Ishikawa (cell line): ENCODE data around the gene TOX2.

ENCODE experiments used
- CEBPB ChIP-seq: IDR thresholded peaks from 2 replicates; pipeline ENCODE4 v1.6.1; 2012
- CREB1 ChIP-seq: IDR thresholded peaks from 2 replicates; pipeline ENCODE4 v1.6.1; 2012; ENCODE audit warnings: low read depth
- EGR1 ChIP-seq: IDR thresholded peaks from 2 replicates; pipeline ENCODE4 v1.6.1; 2012
- EP300 ChIP-seq: IDR thresholded peaks from 2 replicates; pipeline ENCODE4 v1.6.1; 2012; ENCODE audit warnings: borderline replicate concordance
- FOXM1 ChIP-seq: IDR thresholded peaks from 2 replicates; pipeline ENCODE4 v1.6.1; 2012; ENCODE audit warnings: low read depth, borderline replicate concordance
- NFIC ChIP-seq: IDR thresholded peaks from 2 replicates; pipeline ENCODE4 v1.6.1; 2012
- RAD21 ChIP-seq: IDR thresholded peaks from 2 replicates; pipeline ENCODE4 v1.6.1; 2012; ENCODE audit warnings: low read depth
- TAF1 ChIP-seq: IDR thresholded peaks from 2 replicates; pipeline ENCODE4 v1.6.1; 2012; ENCODE audit warnings: low read depth, mild to moderate bottlenecking
- TCF12 ChIP-seq: IDR thresholded peaks from 2 replicates; pipeline ENCODE4 v1.6.1; 2012; ENCODE audit warnings: low read depth
- TEAD4 ChIP-seq: IDR thresholded peaks from 2 replicates; pipeline ENCODE4 v1.6.1; 2012
- YY1 ChIP-seq: IDR thresholded peaks from 2 replicates; pipeline ENCODE4 v1.6.1; 2012; ENCODE audit warnings: low read depth
- ZBTB7A ChIP-seq: IDR thresholded peaks from 2 replicates; pipeline ENCODE4 v1.6.1; 2012; ENCODE audit warnings: low read depth
- TF ChIP-seq, protein P1 (sequence below): IDR thresholded peaks from 2 replicates; pipeline ENCODE4 v1.6.1; 2012; ENCODE audit warnings: low read depth, mild to moderate bottlenecking
- TF ChIP-seq, protein P2 (sequence below): IDR thresholded peaks from 2 replicates; pipeline ENCODE4 v1.6.1; 2012
- TF ChIP-seq, protein P3 (sequence below): IDR thresholded peaks from 2 replicates; pipeline ENCODE4 v1.6.1; 2012

TOX2 gene

GRCh38 chr20:43993560-43993959 is 78.9 kb downstream of the TOX2 start:
- TF ChIP-seq, protein P1, sequence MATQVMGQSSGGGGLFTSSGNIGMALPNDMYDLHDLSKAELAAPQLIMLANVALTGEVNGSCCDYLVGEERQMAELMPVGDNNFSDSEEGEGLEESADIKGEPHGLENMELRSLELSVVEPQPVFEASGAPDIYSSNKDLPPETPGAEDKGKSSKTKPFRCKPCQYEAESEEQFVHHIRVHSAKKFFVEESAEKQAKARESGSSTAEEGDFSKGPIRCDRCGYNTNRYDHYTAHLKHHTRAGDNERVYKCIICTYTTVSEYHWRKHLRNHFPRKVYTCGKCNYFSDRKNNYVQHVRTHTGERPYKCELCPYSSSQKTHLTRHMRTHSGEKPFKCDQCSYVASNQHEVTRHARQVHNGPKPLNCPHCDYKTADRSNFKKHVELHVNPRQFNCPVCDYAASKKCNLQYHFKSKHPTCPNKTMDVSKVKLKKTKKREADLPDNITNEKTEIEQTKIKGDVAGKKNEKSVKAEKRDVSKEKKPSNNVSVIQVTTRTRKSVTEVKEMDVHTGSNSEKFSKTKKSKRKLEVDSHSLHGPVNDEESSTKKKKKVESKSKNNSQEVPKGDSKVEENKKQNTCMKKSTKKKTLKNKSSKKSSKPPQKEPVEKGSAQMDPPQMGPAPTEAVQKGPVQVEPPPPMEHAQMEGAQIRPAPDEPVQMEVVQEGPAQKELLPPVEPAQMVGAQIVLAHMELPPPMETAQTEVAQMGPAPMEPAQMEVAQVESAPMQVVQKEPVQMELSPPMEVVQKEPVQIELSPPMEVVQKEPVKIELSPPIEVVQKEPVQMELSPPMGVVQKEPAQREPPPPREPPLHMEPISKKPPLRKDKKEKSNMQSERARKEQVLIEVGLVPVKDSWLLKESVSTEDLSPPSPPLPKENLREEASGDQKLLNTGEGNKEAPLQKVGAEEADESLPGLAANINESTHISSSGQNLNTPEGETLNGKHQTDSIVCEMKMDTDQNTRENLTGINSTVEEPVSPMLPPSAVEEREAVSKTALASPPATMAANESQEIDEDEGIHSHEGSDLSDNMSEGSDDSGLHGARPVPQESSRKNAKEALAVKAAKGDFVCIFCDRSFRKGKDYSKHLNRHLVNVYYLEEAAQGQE, result no peak
- TF ChIP-seq NFIC, result no peak

DNA sequence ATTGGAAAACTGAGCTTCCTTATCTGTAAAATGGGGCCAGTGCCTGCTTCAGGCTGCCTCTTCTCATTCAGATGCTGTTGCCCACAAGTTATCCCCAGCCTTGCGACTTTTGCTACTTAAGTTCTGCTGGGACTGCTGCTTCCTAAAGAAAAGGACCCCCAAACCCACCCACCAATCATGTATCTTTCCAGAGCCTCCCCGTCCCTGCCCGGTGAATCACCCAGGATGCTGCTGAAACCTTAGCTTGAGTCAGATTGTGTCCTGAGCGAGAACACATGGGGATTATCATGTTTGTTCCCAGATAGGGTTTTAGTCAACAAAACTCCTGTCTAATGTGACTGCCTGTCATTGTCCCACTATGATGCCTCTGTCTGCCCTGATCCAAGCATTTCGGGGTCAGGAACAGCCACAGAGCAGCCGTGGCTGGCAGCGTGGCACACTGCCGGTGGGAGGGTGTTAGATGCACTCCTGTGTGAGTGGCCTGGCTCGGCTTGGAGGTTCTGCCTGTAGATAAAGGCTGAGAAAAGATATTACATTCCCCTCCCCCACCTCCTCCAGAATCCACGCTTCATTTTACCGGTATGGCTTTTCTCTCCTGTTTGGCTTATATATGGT is 79.9 kb downstream of the TOX2 start:
- TF ChIP-seq TEAD4 (no peak), TCF12 (no peak), ZBTB7A (no peak), NFIC (no peak), CREB1 (no peak), FOXM1 (no peak), EP300 (no peak), EGR1 (no peak), TAF1 (no peak), CEBPB (no peak), YY1 (no peak), RAD21 (no peak)
- TF ChIP-seq, protein P1, result no peak
- TF ChIP-seq, protein P2, sequence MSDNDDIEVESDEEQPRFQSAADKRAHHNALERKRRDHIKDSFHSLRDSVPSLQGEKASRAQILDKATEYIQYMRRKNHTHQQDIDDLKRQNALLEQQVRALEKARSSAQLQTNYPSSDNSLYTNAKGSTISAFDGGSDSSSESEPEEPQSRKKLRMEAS, result no peak
- TF ChIP-seq, protein P3, sequence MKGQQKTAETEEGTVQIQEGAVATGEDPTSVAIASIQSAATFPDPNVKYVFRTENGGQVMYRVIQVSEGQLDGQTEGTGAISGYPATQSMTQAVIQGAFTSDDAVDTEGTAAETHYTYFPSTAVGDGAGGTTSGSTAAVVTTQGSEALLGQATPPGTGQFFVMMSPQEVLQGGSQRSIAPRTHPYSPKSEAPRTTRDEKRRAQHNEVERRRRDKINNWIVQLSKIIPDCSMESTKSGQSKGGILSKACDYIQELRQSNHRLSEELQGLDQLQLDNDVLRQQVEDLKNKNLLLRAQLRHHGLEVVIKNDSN, result no peak

- TF ChIP-seq TEAD4 (no peak), ZBTB7A (no peak), EGR1 (no peak), FOXM1 (no peak)
Measured at GRCh38 chr20:43995645-43996044, 81.0 kb downstream of the TOX2 start.

GRCh38 chr20:43996240-43996930 is 81.7 kb downstream of the TOX2 start:
- TF ChIP-seq TCF12, result no peak
- no peak for TF ChIP-seq CREB1

DNA sequence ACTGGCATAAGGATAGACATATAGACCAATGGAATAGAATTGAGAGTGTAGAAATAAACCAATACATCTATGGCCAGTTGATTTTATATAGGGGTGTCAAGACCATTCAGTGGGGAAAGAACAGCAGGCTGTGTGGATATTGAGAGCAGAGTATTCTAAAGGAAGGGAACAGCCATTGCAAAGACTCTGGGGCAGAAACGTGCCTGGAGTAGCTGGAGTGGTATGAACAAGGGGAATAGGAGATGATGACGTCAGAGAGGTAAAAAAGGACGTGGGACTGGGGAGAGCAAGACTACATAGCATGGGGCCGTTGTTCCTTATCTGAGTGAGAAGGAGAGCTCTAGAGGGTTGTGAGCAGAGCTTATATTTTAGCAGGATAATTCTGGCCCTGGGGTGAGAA is 85.2 kb downstream of the TOX2 start:
- TF ChIP-seq, protein P1, result no peak
- no peak for TF ChIP-seq TCF12
- no peak for TF ChIP-seq RAD21
- TF ChIP-seq FOXM1, result no peak
- no peak for TF ChIP-seq TAF1
- no peak for TF ChIP-seq CREB1
- no peak for TF ChIP-seq YY1
- no peak for TF ChIP-seq NFIC
- TF ChIP-seq, protein P2, result no peak
- TF ChIP-seq ZBTB7A, result no peak
- TF ChIP-seq TEAD4, result no peak
- TF ChIP-seq, protein P3, result no peak
- no peak for TF ChIP-seq EP300
- TF ChIP-seq CEBPB, result no peak
- no peak for TF ChIP-seq EGR1
